ENCODE results near the gene RDH12.

- peak in 3 of 4 experiments; percentile 16 to 28 (median 22) for TF ChIP-seq CTCF (IDR thresholded peaks at IDR 0.05)
- TF ChIP-seq POLR2A (IDR thresholded peaks at IDR 0.05) = no peak
These were observed 27.6 kb upstream of the RDH12 start for GRCh38 chr14:67674139-67674479.

Data from uterus (tissue), 2 donors.